Spinal cord (tissue), 10 donors: ENCODE results near the gene COP1. TPM values are rescaled to one million over a fixed set of nuclear protein-coding genes. Genes with fewer than 3 reads are reported as not detected.

Experiments
- DNase-seq, 6 donors: peaks; one replicate each; pipeline versions ENCODE4 v3.0.0 to v3.0.0-alpha.2; 2013 to 2015; ENCODE audit warnings: low spot score in 6 of 6, low read depth in 4 of 6
- H3K27ac ChIP-seq: one replicate; pipeline ENCODE4 v1.5.1; 2013; ENCODE audit warnings: low read depth, low read length, control low read depth
- H3K27me3 ChIP-seq: one replicate; pipeline ENCODE4 v1.6.1; 2013; ENCODE audit warnings: low read length; ENCODE audit not compliant: control insufficient read depth, insufficient read depth
- H3K36me3 ChIP-seq: one replicate; pipeline ENCODE4 v1.6.1; 2013; ENCODE audit warnings: low read length; ENCODE audit not compliant: control insufficient read depth, insufficient read depth
- H3K4me1 ChIP-seq: one replicate; pipeline ENCODE4 v1.6.1; 2013; ENCODE audit warnings: low read length; ENCODE audit not compliant: control insufficient read depth, insufficient read depth
- H3K4me3 ChIP-seq: one replicate; pipeline ENCODE4 v1.5.1; 2013; ENCODE audit warnings: low read depth, low read length, control low read depth
- H3K9me3 ChIP-seq: one replicate; pipeline ENCODE4 v1.6.1; 2013; ENCODE audit warnings: low read length; ENCODE audit not compliant: control insufficient read depth, insufficient read depth
- WGBS: methylation state at CpG from one replicate; pipeline ENCODE4 v1.1.5; 2013; ENCODE audit warnings: missing lambda C conversion rate; ENCODE audit not compliant: insufficient coverage; 5-methylcytosine and 5-hydroxymethylcytosine counted together
- polyA plus RNA-seq, 2 donors: library from polyadenylated mRNA; unstranded; fragments of 120-200 nt; gene quantifications; one replicate each; pipeline ENCODE4 v1.2.1, GENCODE V29; 2013; ENCODE audit not compliant: insufficient read length in 2 of 2
- small RNA-seq: library from RNA; depleted of rRNA; stranded (forward); fragments of <200 nt; gene quantifications from one replicate; pipeline ENCODE3, GENCODE V24; 2014; ENCODE audit warnings: low replicate concordance
- total RNA-seq, 2 donors: library from RNA; depleted of rRNA in 1 of 2; stranded (reverse); fragments of 120-200 nt in 1 of 2; fragments of >200 nt in 1 of 2; gene quantifications; one replicate each; pipeline versions ENCODE4 v1.2.3 to v1.2.4, GENCODE V29; 2013 to 2014
- donor health status: healthy.

COP1 gene
- total and polyA plus RNA-seq, 4 donors: 51.6 to 70.6 (median 59.9) TPM

GRCh38 chr1:175902281-175902680, 304.8 kb downstream of the COP1 start:
- Histone ChIP-seq H3K4me3 (no peak overlapping the region), H3K27me3 (no peaks in the 10 kb centered on the region), H3K4me1 (no peaks in the 10 kb centered on the region), H3K27ac (no peak overlapping the region), H3K36me3 (peaks cover 3% of the 10 kb centered on the region), H3K9me3 (no peaks in the 10 kb centered on the region)
- no peak for DNase-seq
- WGBS: 91% methylated on average over 2 of the region's 8 CpGs

GRCh38 chr1:175901076-175901836, 305.8 kb downstream of the COP1 start:
- no peaks in the 10 kb centered on the region for H3K27me3 ChIP-seq
- H3K4me3 ChIP-seq: no peak overlapping the region
- no peaks in the 10 kb centered on the region for H3K9me3 ChIP-seq
- H3K4me1 ChIP-seq: no peaks in the 10 kb centered on the region
- H3K36me3 ChIP-seq: peaks cover 3% of the 10 kb centered on the region
- H3K27ac ChIP-seq: no peak overlapping the region
- WGBS: 83% methylated on average over 3 of the region's 5 CpGs
- DNase-seq: peak in 1 of 6 donors; percentile 56

- H3K27ac ChIP-seq: no peak overlapping the region
- DNase-seq: no peak
- H3K4me1 ChIP-seq: no peaks in the 10 kb centered on the region
- 88% methylated on average over 3 of the region's 4 CpGs for WGBS
- peaks cover 3% of the 10 kb centered on the region for H3K36me3 ChIP-seq
- no peak overlapping the region for H3K4me3 ChIP-seq
- no peaks in the 10 kb centered on the region for H3K27me3 ChIP-seq
- H3K9me3 ChIP-seq: no peaks in the 10 kb centered on the region
Measured at GRCh38 chr1:175900171-175900570, 306.9 kb downstream of the COP1 start.

GRCh38 chr1:175895966-175896365, 311.1 kb downstream of the COP1 start:
- H3K9me3 ChIP-seq: no peaks in the 10 kb centered on the region
- WGBS: no CpG with 5 or more reads among the region's 1 CpG
- no peaks in the 10 kb centered on the region for H3K36me3 ChIP-seq
- H3K4me3 ChIP-seq: no peak overlapping the region
- no peak overlapping the region for H3K27ac ChIP-seq
- no peaks in the 10 kb centered on the region for H3K4me1 ChIP-seq
- H3K27me3 ChIP-seq: no peaks in the 10 kb centered on the region
- DNase-seq: no peak

Small RNAs within 50 kb of the gene (small RNA-seq; reads per million reads assigned to genes)
- gene RF00066: not detected
- not detected for gene RNU2-12P
- gene RPS29P5: not detected
- gene SCARNA3: 1.9 reads per million, percentile 89 among the genes with 10 or more reads in this experiment
